ENCODE data around the gene EIPR1.
A peak's percentile ranks its signal among the peaks of the same experiment; 100 is the strongest.
"Not testable (repeated sequence)": the region's sequence is repeated elsewhere in the genome, so short reads cannot be mapped to it uniquely, and the experiment has no call there.

EIPR1 gene

DNA sequence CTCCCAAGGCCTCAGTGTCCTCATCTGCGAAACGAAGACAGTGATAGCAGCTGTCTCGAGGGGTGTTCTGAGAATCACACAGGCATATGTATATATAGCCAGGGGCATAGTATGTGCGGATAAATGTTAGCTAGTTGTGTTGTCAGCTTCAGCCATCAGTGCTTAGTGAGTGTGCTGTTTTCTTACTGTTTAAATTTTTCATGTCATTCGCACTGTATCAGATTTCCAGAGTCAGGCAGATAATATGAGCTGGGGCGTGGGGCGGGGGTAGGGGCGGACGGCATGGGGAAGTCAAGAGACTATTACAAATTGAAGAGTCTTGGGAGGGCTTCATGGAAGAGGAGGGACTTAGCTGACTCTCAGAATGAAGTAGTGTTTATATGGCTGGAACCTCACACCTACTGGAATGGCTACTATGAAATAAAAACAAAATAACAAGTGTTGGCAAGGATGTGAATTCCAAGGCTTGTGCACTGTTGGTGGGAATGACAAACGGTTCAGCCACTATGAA lies 8.9 kb upstream of the EIPR1 start:
- Histone ChIP-seq H3K27ac (no peak overlapping the region), H3K4me3 (no peak overlapping the region), H3K9me3 (ENCODE audit: low read depth, low read length) (no peaks in the 10 kb centered on the region), H3K9ac (ENCODE audit: insufficient read length) (no peak overlapping the region), H3K36me3 (ENCODE audit: insufficient read depth, low read length) (peaks cover 39% of the 10 kb centered on the region)
- no peak for TF ChIP-seq EZH2 (IDR thresholded peaks at IDR 0.05)
- TF ChIP-seq POLR2AphosphoS5 (IDR thresholded peaks at IDR 0.05; ENCODE audit: borderline replicate concordance, low read depth, low read length): no peak
- TF ChIP-seq FOXP2 (optimal IDR thresholded peaks at IDR 0.05; ENCODE audit: control extremely low read depth, extremely low read length, insufficient read depth): no peak
- DNase-seq (ENCODE audit: low read depth, low spot score): no peak

DNA sequence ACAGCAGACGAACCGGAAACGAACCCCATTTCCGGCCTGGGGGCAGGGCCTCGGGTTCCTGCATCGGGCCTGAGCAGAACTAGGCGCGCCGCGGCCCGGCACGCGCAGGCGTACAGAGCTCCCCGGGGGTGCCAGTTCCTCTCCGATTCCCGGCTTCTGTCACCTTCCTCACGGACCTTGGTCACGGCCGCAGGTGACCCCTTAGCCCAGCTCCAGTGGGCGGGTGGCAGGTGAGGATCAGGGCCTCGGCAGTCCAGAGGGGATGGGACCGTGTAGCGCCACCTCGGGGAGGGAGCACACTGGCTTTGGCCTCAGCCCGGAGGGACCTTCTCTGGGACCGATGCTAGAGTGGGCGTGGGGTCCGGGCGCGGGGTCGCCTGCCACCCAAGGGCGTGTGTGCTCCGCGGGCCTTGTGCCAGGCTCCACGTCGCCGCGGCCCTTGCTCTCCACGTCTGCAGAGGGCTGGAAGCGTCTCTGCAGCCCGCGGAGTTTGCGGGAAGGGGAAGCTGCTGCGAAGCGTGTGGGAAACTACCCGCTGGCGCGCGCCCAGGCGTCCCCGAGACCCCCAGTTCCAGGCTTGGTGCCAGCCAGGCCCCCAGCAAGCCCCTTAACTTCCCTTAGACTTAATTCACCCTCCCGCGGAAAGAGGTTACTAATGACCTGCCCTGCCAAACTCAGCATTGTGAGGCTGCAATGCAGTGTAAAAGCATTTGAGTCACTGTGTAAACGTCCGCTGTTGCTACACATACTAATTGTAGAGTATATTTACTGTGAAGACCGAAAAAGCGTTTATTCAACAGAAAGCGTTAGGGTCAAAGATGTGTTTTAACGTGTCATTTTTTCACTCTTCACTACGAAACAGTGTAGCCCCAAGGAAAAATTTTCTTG lies 2.3 kb upstream of the EIPR1 start, which contains the start of gene TRAPPC12:
Gene TRAPPC12 (plus strand): TSS at position 48 of the 888 bp plus-strand sequence. CDS start 7,930 bp downstream, outside the sequence.
- peak; percentile 80 for TF ChIP-seq FOXP2 (optimal IDR thresholded peaks at IDR 0.05; ENCODE audit: control extremely low read depth, extremely low read length, insufficient read depth)
- no peak for TF ChIP-seq EZH2 (IDR thresholded peaks at IDR 0.05)
- peak; percentile 93 for TF ChIP-seq POLR2AphosphoS5 (IDR thresholded peaks at IDR 0.05; ENCODE audit: borderline replicate concordance, low read depth, low read length)
- Histone ChIP-seq H3K27ac (no peak within 1 kb of the TSS; the same call in 1 of the 2 replicates), H3K36me3 (ENCODE audit: insufficient read depth, low read length) (peaks cover 15% of the 10 kb centered on the region; the same call in 1 of the 2 replicates), H3K9ac (ENCODE audit: insufficient read length) (peak within 1 kb of the TSS; percentile 92), H3K4me3 (peak within 1 kb of the TSS; percentile 97), H3K9me3 (ENCODE audit: low read depth, low read length) (no peaks in the 10 kb centered on the region)
- no peak for DNase-seq (ENCODE audit: low read depth, low spot score)

DNA sequence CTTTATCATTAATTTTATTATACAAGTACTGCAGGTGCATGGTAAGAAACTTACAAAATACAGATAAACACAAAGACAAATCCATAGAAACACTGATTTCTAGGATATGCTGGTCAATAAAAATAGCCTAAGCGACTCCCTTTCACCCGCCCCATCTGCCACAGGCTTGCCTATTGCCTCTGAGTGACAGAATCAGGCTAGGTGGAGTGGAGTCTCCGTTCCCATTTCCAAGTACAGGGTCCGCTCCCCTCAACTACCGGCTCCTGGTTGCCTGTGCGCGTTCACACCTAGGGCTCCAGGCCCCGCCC lies 1.7 kb upstream of the EIPR1 start:
- no peak for TF ChIP-seq POLR2AphosphoS5 (IDR thresholded peaks at IDR 0.05; ENCODE audit: borderline replicate concordance, low read depth, low read length)
- TF ChIP-seq FOXP2 (optimal IDR thresholded peaks at IDR 0.05; ENCODE audit: control extremely low read depth, extremely low read length, insufficient read depth): no peak
- TF ChIP-seq EZH2 (IDR thresholded peaks at IDR 0.05): no peak
- peak overlapping the region; percentile 92 for H3K9ac ChIP-seq (ENCODE audit: insufficient read length)
- DNase-seq (ENCODE audit: low read depth, low spot score): peak; percentile 39
- no peaks in the 10 kb centered on the region for H3K9me3 ChIP-seq (ENCODE audit: low read depth, low read length)
- H3K36me3 ChIP-seq (ENCODE audit: insufficient read depth, low read length): peaks cover 15% of the 10 kb centered on the region; the same call in 1 of the 2 replicates
- H3K27ac ChIP-seq: no peak overlapping the region; the same call in 1 of the 2 replicates
- H3K4me3 ChIP-seq: peak overlapping the region; percentile 94

DNA sequence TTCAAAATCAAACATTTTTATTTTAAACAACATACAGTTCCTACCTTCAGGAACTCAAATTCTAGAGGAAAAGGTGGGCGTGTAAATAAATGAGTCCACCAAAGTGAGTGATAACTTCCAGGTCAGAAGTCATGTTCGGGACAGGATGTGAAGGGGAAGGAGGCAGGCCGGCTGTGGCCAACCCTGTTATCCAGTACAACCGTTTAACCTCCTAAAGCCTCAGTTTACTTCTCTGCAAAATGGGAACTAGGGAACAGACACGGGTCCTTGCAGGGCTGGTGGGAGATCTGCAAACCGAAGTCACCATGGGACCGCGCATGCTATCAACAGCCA lies 373 bp downstream of the EIPR1 start:
- peaks cover 11% of the 10 kb centered on the region; the same call in 1 of the 2 replicates for H3K36me3 ChIP-seq (ENCODE audit: insufficient read depth, low read length)
- H3K9ac ChIP-seq (ENCODE audit: insufficient read length): peak overlapping the region; percentile 91
- H3K27ac ChIP-seq: peak overlapping the region; percentile 64; the same call in 1 of the 2 replicates
- TF ChIP-seq POLR2AphosphoS5 (IDR thresholded peaks at IDR 0.05; ENCODE audit: borderline replicate concordance, low read depth, low read length): no peak
- TF ChIP-seq FOXP2 (optimal IDR thresholded peaks at IDR 0.05; ENCODE audit: control extremely low read depth, extremely low read length, insufficient read depth): no peak
- TF ChIP-seq EZH2 (IDR thresholded peaks at IDR 0.05): no peak
- no peak for DNase-seq (ENCODE audit: low read depth, low spot score)
- peak overlapping the region; percentile 97 for H3K4me3 ChIP-seq
- no peaks in the 10 kb centered on the region for H3K9me3 ChIP-seq (ENCODE audit: low read depth, low read length)

DNA sequence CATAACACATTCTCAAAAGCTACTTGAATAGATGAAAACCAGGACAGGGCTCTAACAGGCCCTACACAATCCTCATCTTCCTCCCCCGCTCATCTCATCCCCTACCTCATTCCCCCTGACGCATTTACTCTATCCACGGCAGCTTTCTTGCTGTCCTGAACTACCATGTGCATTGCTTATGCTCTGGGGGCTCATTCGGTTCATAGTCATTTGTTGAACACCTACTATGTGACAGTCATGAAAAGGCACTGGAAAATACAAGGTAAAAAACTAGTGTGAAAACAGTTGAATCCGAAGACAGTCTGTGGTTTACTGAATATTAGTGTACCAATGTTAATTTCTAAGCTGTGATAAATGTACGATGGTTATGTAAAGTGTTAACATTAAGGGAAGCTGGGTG lies 797 bp downstream of the EIPR1 start:
- peak overlapping the region; percentile 97 for H3K4me3 ChIP-seq
- no peaks in the 10 kb centered on the region for H3K9me3 ChIP-seq (ENCODE audit: low read depth, low read length)
- DNase-seq (ENCODE audit: low read depth, low spot score): no peak
- H3K27ac ChIP-seq: no peak overlapping the region
- peak overlapping the region; percentile 91 for H3K9ac ChIP-seq (ENCODE audit: insufficient read length)
- TF ChIP-seq FOXP2 (optimal IDR thresholded peaks at IDR 0.05; ENCODE audit: control extremely low read depth, extremely low read length, insufficient read depth) (no peak), EZH2 (IDR thresholded peaks at IDR 0.05) (no peak), POLR2AphosphoS5 (IDR thresholded peaks at IDR 0.05; ENCODE audit: borderline replicate concordance, low read depth, low read length) (no peak)
- peaks cover 9% of the 10 kb centered on the region; the same call in 1 of the 2 replicates for H3K36me3 ChIP-seq (ENCODE audit: insufficient read depth, low read length)

DNA sequence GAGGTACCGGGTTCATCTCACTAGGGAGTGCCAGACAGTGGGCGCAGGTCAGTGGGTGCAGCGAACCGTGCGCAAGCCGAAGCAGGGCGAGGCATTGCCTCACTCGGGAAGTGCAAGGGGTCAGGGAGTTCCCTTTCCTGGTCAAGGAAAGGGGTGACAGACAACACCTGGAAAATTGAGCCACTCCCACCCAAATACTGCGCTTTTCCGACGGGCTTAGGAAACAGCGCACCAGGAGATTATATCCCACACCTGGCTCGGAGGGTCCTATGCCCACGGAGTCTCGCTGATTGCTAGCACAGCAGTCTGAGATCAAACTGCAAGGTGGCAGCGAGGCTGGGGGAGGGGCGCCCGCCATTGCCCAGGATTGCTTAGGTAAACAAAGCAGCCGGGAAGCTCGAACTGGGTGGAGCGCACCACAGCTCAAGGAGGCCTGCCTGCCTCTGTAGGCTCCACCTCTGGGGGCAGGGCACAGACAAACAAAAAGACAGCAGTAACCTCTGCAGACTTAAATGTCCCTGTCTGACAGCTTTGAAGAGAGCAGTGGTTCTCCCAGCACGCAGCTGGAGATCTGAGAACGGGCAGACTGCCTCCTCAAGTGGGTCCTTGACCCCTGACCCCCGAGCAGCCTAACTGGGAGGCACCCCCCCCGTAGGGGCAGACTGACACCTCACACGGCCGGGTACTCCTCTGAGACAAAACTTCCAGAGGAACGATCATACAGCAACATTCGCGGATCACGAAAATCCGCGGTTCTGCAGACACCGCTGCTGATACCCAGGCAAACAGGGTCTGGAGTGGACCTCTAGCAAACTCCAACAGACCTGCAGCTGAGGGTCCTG lies 8.1 kb downstream of the EIPR1 start:
- not testable (repeated sequence) for H3K4me3 ChIP-seq; DNase-seq (ENCODE audit: low read depth, low spot score); H3K9me3 ChIP-seq (ENCODE audit: low read depth, low read length); H3K9ac ChIP-seq (ENCODE audit: insufficient read length); H3K36me3 ChIP-seq (ENCODE audit: insufficient read depth, low read length); H3K27ac ChIP-seq

DNA sequence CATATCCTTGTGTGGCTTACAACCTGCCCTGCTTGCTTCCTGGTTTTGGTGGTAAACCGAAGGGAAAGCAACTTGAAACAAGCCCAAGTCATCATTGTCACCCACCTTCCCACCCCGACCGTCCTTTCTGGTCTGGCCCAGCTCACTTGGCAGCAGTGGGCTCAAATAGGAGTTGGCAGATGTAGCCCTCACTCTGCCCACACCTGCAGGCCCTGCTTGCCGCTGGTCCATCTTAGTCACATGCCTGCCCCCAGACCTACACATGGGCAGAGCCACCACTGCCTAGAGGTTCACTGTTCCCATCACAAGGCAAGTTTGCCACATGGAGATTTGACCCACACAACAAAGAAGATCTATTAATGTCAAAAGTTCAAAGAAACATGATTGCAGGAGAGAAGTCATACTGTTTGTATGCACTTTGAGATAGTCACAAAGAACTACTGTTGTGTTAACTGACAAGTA lies 9.3 kb downstream of the EIPR1 start:
- Histone ChIP-seq H3K36me3 (ENCODE audit: insufficient read depth, low read length) (no peaks in the 10 kb centered on the region), H3K9me3 (ENCODE audit: low read depth, low read length) (no peaks in the 10 kb centered on the region), H3K9ac (ENCODE audit: insufficient read length) (no peak overlapping the region), H3K27ac (no peak overlapping the region), H3K4me3 (no peak overlapping the region)
- DNase-seq (ENCODE audit: low read depth, low spot score): no peak
- TF ChIP-seq FOXP2 (optimal IDR thresholded peaks at IDR 0.05; ENCODE audit: control extremely low read depth, extremely low read length, insufficient read depth): no peak
- no peak for TF ChIP-seq EZH2 (IDR thresholded peaks at IDR 0.05)
- no peak for TF ChIP-seq POLR2AphosphoS5 (IDR thresholded peaks at IDR 0.05; ENCODE audit: borderline replicate concordance, low read depth, low read length)

DNA sequence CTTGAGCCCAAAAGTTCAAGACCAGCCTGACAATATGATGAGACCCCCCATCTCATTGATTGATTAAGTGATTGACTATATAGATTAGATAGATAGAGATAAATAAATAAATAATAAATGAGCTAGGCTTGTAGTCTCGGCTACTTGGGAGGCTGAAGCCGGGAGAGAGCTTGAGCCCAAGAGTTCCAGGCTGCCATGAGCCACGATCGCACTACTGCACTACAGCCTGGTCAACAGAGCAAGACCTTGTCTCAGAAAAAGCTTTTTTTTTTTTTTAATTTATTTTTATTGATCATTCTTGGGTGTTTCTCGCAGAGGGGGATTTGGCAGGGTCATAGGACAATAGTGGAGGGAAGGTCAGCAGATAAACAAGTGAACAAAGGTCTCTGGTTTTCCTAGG lies 12.4 kb downstream of the EIPR1 start:
- TF ChIP-seq FOXP2 (optimal IDR thresholded peaks at IDR 0.05; ENCODE audit: control extremely low read depth, extremely low read length, insufficient read depth) (no peak), POLR2AphosphoS5 (IDR thresholded peaks at IDR 0.05; ENCODE audit: borderline replicate concordance, low read depth, low read length) (no peak), EZH2 (IDR thresholded peaks at IDR 0.05) (no peak)
- no peak overlapping the region for H3K4me3 ChIP-seq
- H3K9ac ChIP-seq (ENCODE audit: insufficient read length): no peak overlapping the region
- no peak for DNase-seq (ENCODE audit: low read depth, low spot score)
- no peaks in the 10 kb centered on the region for H3K9me3 ChIP-seq (ENCODE audit: low read depth, low read length)
- H3K27ac ChIP-seq: no peak overlapping the region
- no peaks in the 10 kb centered on the region for H3K36me3 ChIP-seq (ENCODE audit: insufficient read depth, low read length)

Measured in SK-N-MC (cell line).